Measurements from ENCODE around the gene ZNF410.
A peak's percentile ranks its signal among the peaks of the same experiment; 100 is the strongest.

Gene ZNF410

DNA sequence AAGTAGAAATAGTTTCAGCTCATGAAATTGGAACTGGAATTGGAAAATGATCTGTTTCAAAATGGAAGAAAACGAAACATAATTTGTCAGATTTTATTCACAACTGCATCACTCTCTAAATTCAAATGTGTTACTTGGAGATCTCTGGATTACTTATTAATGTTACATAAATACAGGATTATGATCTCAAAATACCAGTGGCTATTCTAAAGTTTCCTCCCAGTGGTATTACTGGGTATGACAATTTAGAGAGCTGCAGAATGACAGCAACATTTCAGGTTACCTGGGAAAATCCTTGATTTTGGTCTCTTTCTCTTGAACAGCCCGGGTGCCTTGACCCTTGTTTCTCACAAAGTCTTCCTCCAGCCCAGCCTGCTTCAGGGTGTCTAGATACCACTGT is 49.0 kb downstream of the ZNF410 start:
- H3K4me3 ChIP-seq (ENCODE audit: low read depth, low read length) = no peak overlapping the region
- DNase-seq (ENCODE audit: low read depth) = no peak
- no peak for TF ChIP-seq MYC (IDR thresholded peaks at IDR 0.05; ENCODE audit: low read depth, low read length)
- TF ChIP-seq, protein P1, sequence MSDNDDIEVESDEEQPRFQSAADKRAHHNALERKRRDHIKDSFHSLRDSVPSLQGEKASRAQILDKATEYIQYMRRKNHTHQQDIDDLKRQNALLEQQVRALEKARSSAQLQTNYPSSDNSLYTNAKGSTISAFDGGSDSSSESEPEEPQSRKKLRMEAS (IDR thresholded peaks at IDR 0.05; ENCODE audit: low read depth, low read length) = no peak
- TF ChIP-seq, protein P2, sequence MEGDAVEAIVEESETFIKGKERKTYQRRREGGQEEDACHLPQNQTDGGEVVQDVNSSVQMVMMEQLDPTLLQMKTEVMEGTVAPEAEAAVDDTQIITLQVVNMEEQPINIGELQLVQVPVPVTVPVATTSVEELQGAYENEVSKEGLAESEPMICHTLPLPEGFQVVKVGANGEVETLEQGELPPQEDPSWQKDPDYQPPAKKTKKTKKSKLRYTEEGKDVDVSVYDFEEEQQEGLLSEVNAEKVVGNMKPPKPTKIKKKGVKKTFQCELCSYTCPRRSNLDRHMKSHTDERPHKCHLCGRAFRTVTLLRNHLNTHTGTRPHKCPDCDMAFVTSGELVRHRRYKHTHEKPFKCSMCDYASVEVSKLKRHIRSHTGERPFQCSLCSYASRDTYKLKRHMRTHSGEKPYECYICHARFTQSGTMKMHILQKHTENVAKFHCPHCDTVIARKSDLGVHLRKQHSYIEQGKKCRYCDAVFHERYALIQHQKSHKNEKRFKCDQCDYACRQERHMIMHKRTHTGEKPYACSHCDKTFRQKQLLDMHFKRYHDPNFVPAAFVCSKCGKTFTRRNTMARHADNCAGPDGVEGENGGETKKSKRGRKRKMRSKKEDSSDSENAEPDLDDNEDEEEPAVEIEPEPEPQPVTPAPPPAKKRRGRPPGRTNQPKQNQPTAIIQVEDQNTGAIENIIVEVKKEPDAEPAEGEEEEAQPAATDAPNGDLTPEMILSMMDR (IDR thresholded peaks at IDR 0.05; ENCODE audit: low read depth, low read length) = no peak
- no peak for TF ChIP-seq POLR2A (IDR thresholded peaks at IDR 0.05; ENCODE audit: extremely low read depth, insufficient read length)

DNA sequence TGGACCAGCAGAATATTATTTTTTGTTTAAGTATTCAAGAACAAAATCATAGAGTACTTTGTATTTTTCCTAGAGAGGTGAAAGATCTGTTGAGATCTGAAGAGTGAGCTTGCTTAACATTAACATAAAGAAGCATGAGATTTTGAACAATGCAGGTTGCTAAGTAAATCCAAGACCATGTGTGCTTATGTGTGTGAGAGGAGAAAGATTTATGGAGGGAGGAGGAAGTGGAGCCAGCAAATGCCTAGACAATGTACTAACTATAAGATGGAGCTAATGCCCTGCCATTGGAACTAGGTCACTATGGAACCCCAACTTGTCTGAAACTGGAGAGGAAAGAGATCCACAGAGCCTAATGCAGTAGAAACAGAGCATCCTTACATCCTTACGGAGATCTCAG is 49.9 kb downstream of the ZNF410 start:
- no peak overlapping the region for H3K4me3 ChIP-seq (ENCODE audit: low read depth, low read length)
- no peak for DNase-seq (ENCODE audit: low read depth)
- TF ChIP-seq MYC (IDR thresholded peaks at IDR 0.05; ENCODE audit: low read depth, low read length) = no peak

DNA sequence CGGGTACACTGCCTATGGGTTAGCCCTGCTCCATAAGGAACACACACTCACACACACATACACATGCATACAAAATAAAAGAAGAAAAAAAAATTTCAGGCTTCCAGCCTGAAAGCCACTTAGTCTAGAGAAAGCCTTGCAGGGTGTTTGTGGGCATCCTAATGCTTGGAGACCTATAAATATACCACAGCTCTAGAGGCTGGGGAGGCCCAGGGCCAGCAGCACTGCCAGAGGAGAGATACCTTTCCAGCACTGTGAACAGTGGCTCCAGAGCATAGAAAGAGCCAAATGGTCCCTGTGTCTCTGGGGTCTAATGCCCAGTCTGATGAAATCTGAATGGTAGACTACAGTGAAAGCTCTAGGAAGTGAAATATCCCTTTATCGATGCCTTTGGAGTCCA is 50.4 kb downstream of the ZNF410 start:
- no peak for TF ChIP-seq MYC (IDR thresholded peaks at IDR 0.05; ENCODE audit: low read depth, low read length)
- TF ChIP-seq POLR2A (IDR thresholded peaks at IDR 0.05; ENCODE audit: extremely low read depth, insufficient read length) = no peak
- TF ChIP-seq, protein P2 (IDR thresholded peaks at IDR 0.05; ENCODE audit: low read depth, low read length) = no peak
- TF ChIP-seq, protein P1 (IDR thresholded peaks at IDR 0.05; ENCODE audit: low read depth, low read length) = no peak
- DNase-seq (ENCODE audit: low read depth) = no peak
- no peak overlapping the region for H3K4me3 ChIP-seq (ENCODE audit: low read depth, low read length)

DNA sequence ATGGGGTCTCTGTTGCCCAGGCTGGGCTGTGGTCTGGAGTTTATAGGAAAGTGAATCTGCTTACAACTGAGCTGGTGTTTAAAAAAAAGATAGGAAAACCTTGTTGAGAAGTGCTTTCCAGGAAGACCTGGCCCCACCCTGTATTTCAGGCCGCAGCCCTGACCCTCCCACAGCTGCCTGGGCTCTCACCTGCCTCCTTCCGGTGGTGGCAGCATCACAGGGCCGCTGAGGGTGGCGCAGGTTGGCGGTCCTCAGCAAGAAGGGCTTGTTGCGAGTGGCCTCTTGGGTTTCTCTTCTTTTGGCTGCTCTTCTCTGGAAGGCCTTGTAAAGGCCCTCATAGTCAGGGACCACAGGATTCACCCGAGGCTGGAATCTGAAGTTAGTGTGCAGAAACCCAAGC is 55.5 kb downstream of the ZNF410 start:
- no peak for TF ChIP-seq MYC (IDR thresholded peaks at IDR 0.05; ENCODE audit: low read depth, low read length)
- TF ChIP-seq, protein P1 (IDR thresholded peaks at IDR 0.05; ENCODE audit: low read depth, low read length) = no peak
- no peak for TF ChIP-seq POLR2A (IDR thresholded peaks at IDR 0.05; ENCODE audit: extremely low read depth, insufficient read length)
- TF ChIP-seq, protein P2 (IDR thresholded peaks at IDR 0.05; ENCODE audit: low read depth, low read length) = no peak
- H3K4me3 ChIP-seq (ENCODE audit: low read depth, low read length) = no peak overlapping the region
- no peak for DNase-seq (ENCODE audit: low read depth)

DNA sequence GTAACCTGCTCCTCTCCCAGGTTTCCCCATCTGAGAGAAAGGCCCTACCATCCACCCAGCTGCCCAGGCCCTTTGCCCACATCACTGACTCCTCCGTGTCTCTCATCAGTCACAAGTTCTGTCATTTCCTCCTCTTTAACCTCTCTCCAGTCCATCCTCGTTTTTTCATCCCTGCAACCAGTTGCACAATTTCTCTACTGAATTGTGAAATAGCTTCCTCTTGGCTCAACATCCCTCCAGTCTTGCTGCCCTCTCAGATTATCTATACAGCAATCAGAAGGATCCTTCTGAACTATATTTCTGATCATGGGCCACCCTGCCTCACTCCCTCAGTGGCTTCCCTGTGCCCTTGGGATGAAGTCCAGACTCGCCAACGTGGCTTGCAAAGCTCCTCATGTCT is 56.4 kb downstream of the ZNF410 start:
- no peak overlapping the region for H3K4me3 ChIP-seq (ENCODE audit: low read depth, low read length)
- TF ChIP-seq MYC (IDR thresholded peaks at IDR 0.05; ENCODE audit: low read depth, low read length) (peak; percentile 25; the same call in 1 of the 2 replicates), POLR2A (IDR thresholded peaks at IDR 0.05; ENCODE audit: extremely low read depth, insufficient read length) (no peak)
- TF ChIP-seq, protein P2 (IDR thresholded peaks at IDR 0.05; ENCODE audit: low read depth, low read length) = no peak
- TF ChIP-seq, protein P1 (IDR thresholded peaks at IDR 0.05; ENCODE audit: low read depth, low read length) = no peak
- peak; percentile 93 for DNase-seq (ENCODE audit: low read depth)

DNA sequence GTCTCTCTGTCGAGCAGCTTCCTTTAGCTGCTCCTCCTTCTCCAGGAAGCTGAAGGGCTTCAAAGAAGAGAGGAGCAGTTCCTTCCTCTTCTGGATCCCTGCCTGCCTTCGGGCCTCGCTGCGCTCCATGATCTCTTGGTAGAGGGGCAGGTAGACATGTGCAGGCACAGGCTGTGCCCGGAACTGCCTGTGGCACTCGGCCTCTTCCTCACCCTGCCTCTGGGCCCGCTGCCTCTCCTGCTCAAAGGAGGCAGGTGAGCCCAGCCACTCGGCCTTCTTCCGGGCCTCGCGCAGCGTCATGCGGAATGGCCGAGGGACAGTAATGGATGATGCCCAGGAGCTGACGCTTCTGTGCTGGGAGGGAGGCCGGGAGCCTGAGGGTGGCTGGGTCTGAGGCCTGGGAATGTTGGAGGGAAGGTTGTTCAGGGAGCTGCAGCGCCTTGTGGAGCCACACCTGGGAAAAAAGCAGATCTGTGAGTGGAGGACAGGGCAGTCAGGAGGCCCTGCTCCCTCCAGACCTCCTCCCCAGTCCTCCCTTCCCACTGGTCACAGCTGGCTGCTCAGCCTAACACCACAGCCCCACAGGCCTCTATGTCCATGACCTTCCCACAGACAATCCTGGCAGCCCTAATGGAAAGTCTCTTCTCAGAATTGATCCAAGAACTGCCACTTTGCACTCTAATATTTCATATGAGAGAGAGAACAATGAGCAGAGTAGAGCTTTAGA is 57.9 kb downstream of the ZNF410 start:
- TF ChIP-seq, protein P1 (IDR thresholded peaks at IDR 0.05; ENCODE audit: low read depth, low read length) = no peak
- TF ChIP-seq, protein P2 (IDR thresholded peaks at IDR 0.05; ENCODE audit: low read depth, low read length) = no peak
- no peak for DNase-seq (ENCODE audit: low read depth)

More for the DNA sequence above, 57.9 kb downstream of the ZNF410 start:
- H3K4me3 ChIP-seq (ENCODE audit: low read depth, low read length) = no peak overlapping the region

All from NB4 (cell line).